GM23338 (cell line): ENCODE data around the gene ETV3. TPM values are rescaled to one million over a fixed set of nuclear protein-coding genes. Genes with fewer than 3 reads are reported as not detected.

Experiments used
- ATAC-seq: fragments of 200-7000 bp; cut with Tn5 transposase; 3 replicates; pipeline ENCODE4 v1.9.1; 2020
- DNase-seq: peaks from one replicate; pipeline ENCODE4 v3.0.0-alpha.2; 2015; ENCODE audit warnings: low spot score
- H2AFZ ChIP-seq: fragments of 200-600 bp; sonication (generic); 2 replicates; pipeline ENCODE4 v1.8.0; 2016; ENCODE audit warnings: antibody characterized with exemption, mild to moderate bottlenecking, moderate library complexity
- H3F3A ChIP-seq: fragments of 200-600 bp; sonication (generic); replicated peaks from 2 replicates; pipeline ENCODE4 v1.8.0; 2017; ENCODE audit warnings: antibody characterized with exemption, mixed run types, low read depth
- H3K27ac ChIP-seq: fragments of 200-600 bp; sonication (generic); 2 replicates; pipeline ENCODE4 v1.6.1; 2016; ENCODE audit warnings: low read depth
- H3K27me3 ChIP-seq: fragments of 200-600 bp; sonication (generic); 2 replicates; pipeline ENCODE4 v1.8.0; 2016; ENCODE audit warnings: mild to moderate bottlenecking, mixed run types, moderate library complexity; ENCODE audit not compliant: insufficient read depth
- H3K36me3 ChIP-seq: fragments of 200-600 bp; sonication (generic); 2 replicates; pipeline ENCODE4 v1.8.0; 2016; ENCODE audit warnings: mild to moderate bottlenecking; ENCODE audit not compliant: insufficient read depth
- H3K4me1 ChIP-seq: fragments of 200-600 bp; sonication (generic); 2 replicates; pipeline ENCODE4 v1.8.0; 2016; ENCODE audit warnings: mild to moderate bottlenecking, moderate library complexity; ENCODE audit not compliant: insufficient read depth
- H3K4me2 ChIP-seq: fragments of 200-600 bp; sonication (generic); 2 replicates; pipeline ENCODE4 v1.7.1; 2017; ENCODE audit warnings: mixed run types
- H3K4me3 ChIP-seq: fragments of 200-600 bp; sonication (generic); 2 replicates; pipeline ENCODE4 v1.6.1; 2016; ENCODE audit warnings: mixed run types
- H3K79me2 ChIP-seq: fragments of 200-600 bp; sonication (generic); replicated peaks from 2 replicates; pipeline ENCODE4 v1.8.0; 2017; ENCODE audit warnings: mild to moderate bottlenecking; ENCODE audit not compliant: insufficient read depth
- H3K9me2 ChIP-seq: fragments of 200-600 bp; sonication (generic); 2 replicates; pipeline ENCODE4 v1.8.0; 2017; ENCODE audit not compliant: insufficient read depth
- H4K20me1 ChIP-seq: fragments of 200-600 bp; sonication (generic); replicated peaks from 2 replicates; pipeline ENCODE4 v1.8.0; 2017; ENCODE audit warnings: mild to moderate bottlenecking; ENCODE audit not compliant: insufficient read depth
- H3K27ac Mint-ChIP-seq: 2 replicates; pipeline ENCODE4 v1.8.0; 2020; ENCODE audit warnings: inconsistent platforms, mild to moderate bottlenecking, moderate library complexity, mixed read lengths
- H3K27me3 Mint-ChIP-seq: 3 replicates; pipeline ENCODE4 v1.8.0; 2022; ENCODE audit warnings: low read depth, mild to moderate bottlenecking, moderate library complexity, mixed read lengths, inconsistent platforms; ENCODE audit not compliant: insufficient read depth, poor library complexity
- H3K36me3 Mint-ChIP-seq: 3 replicates; pipeline ENCODE4 v1.8.0; 2021; ENCODE audit warnings: low read depth, mild to moderate bottlenecking, inconsistent platforms, moderate library complexity, mixed read lengths
- H3K4me1 Mint-ChIP-seq: 3 replicates; pipeline ENCODE4 v1.8.0; 2020; ENCODE audit warnings: mild to moderate bottlenecking, inconsistent platforms, mixed read lengths
- H3K4me3 Mint-ChIP-seq: 3 replicates; pipeline ENCODE4 v1.8.0; 2021; ENCODE audit warnings: moderate library complexity, mild to moderate bottlenecking, inconsistent platforms, mixed read lengths
- H3K9me3 Mint-ChIP-seq: 3 replicates; pipeline ENCODE4 v1.8.0; 2020; ENCODE audit warnings: moderate library complexity, mild to moderate bottlenecking, inconsistent platforms, mixed read lengths
- CREB1 ChIP-seq: fragments of 250-450 bp; sonication (Bioruptor Pico); IDR thresholded peaks from 2 replicates; pipeline ENCODE4 v1.5.0; 2020; ENCODE audit warnings: low read depth, mild to moderate bottlenecking, moderate library complexity
- ETS1 ChIP-seq: IDR thresholded peaks from 2 replicates; pipeline ENCODE4 v1.6.1; 2016; ENCODE audit warnings: antibody characterized with exemption
- EZH2 ChIP-seq: fragments of 200-600 bp; sonication (generic); IDR thresholded peaks from one replicate; pipeline ENCODE4 v1.8.0; 2017; ENCODE audit warnings: antibody characterized with exemption, mild to moderate bottlenecking, low read depth; ENCODE audit not compliant: unreplicated experiment
- EZH2phosphoT487 ChIP-seq: fragments of 200-600 bp; sonication (generic); IDR thresholded peaks from one replicate; pipeline ENCODE4 v1.8.1; 2018; ENCODE audit warnings: antibody characterized with exemption; ENCODE audit not compliant: unreplicated experiment
- JUNB ChIP-seq: IDR thresholded peaks from one replicate; pipeline ENCODE4 v1.6.1; 2016; ENCODE audit warnings: antibody characterized with exemption; ENCODE audit not compliant: unreplicated experiment
- NANOG ChIP-seq: IDR thresholded peaks from 2 replicates; pipeline ENCODE4 v1.6.1; 2016; ENCODE audit warnings: antibody characterized with exemption, borderline replicate concordance
- POLR2AphosphoS5 ChIP-seq: IDR thresholded peaks from 2 replicates; pipeline ENCODE4 v1.6.1; 2016; ENCODE audit warnings: antibody characterized with exemption, low read depth
- STAT1 ChIP-seq: IDR thresholded peaks from one replicate; pipeline ENCODE4 v1.6.1; 2016; ENCODE audit warnings: antibody characterized with exemption; ENCODE audit not compliant: unreplicated experiment
- ZNF114 ChIP-seq: fragments of 250-450 bp; sonication (Bioruptor Pico); IDR thresholded peaks from 2 replicates; pipeline ENCODE4 v1.5.0; 2020; ENCODE audit warnings: mild to moderate bottlenecking, moderate library complexity
- polyA plus RNA-seq: library from polyadenylated mRNA; unstranded; fragments of >200 nt; fragmentation: Nextera tagmentation; extraction: Ambion mirVana; gene quantifications from 2 replicates; pipeline ENCODE4 v1.2.1, GENCODE V29; 2016
- total RNA-seq: library from RNA; depleted of rRNA; stranded (reverse); fragments of >200 nt; shearing (Covaris generic); gene quantifications from 2 replicates; pipeline ENCODE4 v1.2.3, GENCODE V29; 2014
- TF ChIP-seq, protein P1 (sequence below): IDR thresholded peaks from one replicate; pipeline ENCODE4 v1.6.1; 2018; ENCODE audit warnings: antibody characterized with exemption; ENCODE audit not compliant: unreplicated experiment
- TF ChIP-seq, protein P2 (sequence below): fragments of 250-450 bp; sonication (Bioruptor Pico); IDR thresholded peaks from 2 replicates; pipeline ENCODE4 v1.5.0; 2020; ENCODE audit warnings: mild to moderate bottlenecking, moderate library complexity

The ETV3 gene
- total and polyA plus RNA-seq, 2 experiments from 2014 or later = 8.1 to 19.6 TPM

DNA sequence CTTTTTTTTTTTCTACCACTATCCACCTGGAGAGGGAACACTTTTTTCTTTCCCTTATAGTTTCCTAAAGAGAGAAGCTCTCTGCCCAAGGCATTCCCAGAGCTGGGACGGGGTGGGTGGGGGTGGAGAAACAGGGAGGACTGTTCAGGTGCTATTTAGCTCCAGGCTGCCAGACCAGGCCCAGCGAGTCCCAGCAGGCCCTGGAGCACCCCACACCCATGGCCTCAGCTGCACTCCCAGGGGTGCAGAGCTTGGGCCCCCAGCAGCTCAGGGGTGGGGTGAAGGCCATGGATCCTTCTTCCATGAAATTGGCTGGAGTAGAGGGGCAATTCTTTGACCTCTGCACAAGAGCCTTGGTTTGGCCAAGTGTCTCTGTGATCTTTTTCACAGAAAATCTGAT lies 42.6 kb downstream of the ETV3 start (continued):
- TF ChIP-seq CREB1 (no peak), NANOG (no peak), JUNB (no peak), EZH2phosphoT487 (no peak), EZH2 (no peak), STAT1 (no peak)

GRCh38 chr1:157095091-157095490 lies 43.1 kb downstream of the ETV3 start:
- no peaks in the 10 kb centered on the region; the same call in 2 of the 3 replicates for H3K36me3 Mint-ChIP-seq

More at GRCh38 chr1:157095091-157095490, 43.1 kb downstream of the ETV3 start:
- peaks cover 13% of the 10 kb centered on the region for H3K4me1 Mint-ChIP-seq
- Histone ChIP-seq H3K27ac (no peak overlapping the region), H3K27me3 (no peaks in the 10 kb centered on the region), H3K4me2 (no peak overlapping the region), H3F3A (no peaks in the 10 kb centered on the region), H3K4me3 (no peak overlapping the region), H3K79me2 (no peaks in the 10 kb centered on the region), H3K36me3 (no peaks in the 10 kb centered on the region), H2AFZ (no peak overlapping the region), H4K20me1 (no peaks in the 10 kb centered on the region), H3K4me1 (peaks cover 12% of the 10 kb centered on the region; the same call in 1 of the 2 replicates), H3K9me2 (no peaks in the 10 kb centered on the region)
- H3K4me3 Mint-ChIP-seq = no peak overlapping the region
- H3K27ac Mint-ChIP-seq = no peak overlapping the region
- H3K9me3 Mint-ChIP-seq = no peaks in the 10 kb centered on the region
- peaks cover 20% of the 10 kb centered on the region for H3K27me3 Mint-ChIP-seq
- no peak for DNase-seq
- no peak for TF ChIP-seq POLR2AphosphoS5
- no peak for TF ChIP-seq CREB1
- no peak for TF ChIP-seq ETS1
- TF ChIP-seq, protein P1, sequence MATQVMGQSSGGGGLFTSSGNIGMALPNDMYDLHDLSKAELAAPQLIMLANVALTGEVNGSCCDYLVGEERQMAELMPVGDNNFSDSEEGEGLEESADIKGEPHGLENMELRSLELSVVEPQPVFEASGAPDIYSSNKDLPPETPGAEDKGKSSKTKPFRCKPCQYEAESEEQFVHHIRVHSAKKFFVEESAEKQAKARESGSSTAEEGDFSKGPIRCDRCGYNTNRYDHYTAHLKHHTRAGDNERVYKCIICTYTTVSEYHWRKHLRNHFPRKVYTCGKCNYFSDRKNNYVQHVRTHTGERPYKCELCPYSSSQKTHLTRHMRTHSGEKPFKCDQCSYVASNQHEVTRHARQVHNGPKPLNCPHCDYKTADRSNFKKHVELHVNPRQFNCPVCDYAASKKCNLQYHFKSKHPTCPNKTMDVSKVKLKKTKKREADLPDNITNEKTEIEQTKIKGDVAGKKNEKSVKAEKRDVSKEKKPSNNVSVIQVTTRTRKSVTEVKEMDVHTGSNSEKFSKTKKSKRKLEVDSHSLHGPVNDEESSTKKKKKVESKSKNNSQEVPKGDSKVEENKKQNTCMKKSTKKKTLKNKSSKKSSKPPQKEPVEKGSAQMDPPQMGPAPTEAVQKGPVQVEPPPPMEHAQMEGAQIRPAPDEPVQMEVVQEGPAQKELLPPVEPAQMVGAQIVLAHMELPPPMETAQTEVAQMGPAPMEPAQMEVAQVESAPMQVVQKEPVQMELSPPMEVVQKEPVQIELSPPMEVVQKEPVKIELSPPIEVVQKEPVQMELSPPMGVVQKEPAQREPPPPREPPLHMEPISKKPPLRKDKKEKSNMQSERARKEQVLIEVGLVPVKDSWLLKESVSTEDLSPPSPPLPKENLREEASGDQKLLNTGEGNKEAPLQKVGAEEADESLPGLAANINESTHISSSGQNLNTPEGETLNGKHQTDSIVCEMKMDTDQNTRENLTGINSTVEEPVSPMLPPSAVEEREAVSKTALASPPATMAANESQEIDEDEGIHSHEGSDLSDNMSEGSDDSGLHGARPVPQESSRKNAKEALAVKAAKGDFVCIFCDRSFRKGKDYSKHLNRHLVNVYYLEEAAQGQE = no peak
- TF ChIP-seq, protein P2, sequence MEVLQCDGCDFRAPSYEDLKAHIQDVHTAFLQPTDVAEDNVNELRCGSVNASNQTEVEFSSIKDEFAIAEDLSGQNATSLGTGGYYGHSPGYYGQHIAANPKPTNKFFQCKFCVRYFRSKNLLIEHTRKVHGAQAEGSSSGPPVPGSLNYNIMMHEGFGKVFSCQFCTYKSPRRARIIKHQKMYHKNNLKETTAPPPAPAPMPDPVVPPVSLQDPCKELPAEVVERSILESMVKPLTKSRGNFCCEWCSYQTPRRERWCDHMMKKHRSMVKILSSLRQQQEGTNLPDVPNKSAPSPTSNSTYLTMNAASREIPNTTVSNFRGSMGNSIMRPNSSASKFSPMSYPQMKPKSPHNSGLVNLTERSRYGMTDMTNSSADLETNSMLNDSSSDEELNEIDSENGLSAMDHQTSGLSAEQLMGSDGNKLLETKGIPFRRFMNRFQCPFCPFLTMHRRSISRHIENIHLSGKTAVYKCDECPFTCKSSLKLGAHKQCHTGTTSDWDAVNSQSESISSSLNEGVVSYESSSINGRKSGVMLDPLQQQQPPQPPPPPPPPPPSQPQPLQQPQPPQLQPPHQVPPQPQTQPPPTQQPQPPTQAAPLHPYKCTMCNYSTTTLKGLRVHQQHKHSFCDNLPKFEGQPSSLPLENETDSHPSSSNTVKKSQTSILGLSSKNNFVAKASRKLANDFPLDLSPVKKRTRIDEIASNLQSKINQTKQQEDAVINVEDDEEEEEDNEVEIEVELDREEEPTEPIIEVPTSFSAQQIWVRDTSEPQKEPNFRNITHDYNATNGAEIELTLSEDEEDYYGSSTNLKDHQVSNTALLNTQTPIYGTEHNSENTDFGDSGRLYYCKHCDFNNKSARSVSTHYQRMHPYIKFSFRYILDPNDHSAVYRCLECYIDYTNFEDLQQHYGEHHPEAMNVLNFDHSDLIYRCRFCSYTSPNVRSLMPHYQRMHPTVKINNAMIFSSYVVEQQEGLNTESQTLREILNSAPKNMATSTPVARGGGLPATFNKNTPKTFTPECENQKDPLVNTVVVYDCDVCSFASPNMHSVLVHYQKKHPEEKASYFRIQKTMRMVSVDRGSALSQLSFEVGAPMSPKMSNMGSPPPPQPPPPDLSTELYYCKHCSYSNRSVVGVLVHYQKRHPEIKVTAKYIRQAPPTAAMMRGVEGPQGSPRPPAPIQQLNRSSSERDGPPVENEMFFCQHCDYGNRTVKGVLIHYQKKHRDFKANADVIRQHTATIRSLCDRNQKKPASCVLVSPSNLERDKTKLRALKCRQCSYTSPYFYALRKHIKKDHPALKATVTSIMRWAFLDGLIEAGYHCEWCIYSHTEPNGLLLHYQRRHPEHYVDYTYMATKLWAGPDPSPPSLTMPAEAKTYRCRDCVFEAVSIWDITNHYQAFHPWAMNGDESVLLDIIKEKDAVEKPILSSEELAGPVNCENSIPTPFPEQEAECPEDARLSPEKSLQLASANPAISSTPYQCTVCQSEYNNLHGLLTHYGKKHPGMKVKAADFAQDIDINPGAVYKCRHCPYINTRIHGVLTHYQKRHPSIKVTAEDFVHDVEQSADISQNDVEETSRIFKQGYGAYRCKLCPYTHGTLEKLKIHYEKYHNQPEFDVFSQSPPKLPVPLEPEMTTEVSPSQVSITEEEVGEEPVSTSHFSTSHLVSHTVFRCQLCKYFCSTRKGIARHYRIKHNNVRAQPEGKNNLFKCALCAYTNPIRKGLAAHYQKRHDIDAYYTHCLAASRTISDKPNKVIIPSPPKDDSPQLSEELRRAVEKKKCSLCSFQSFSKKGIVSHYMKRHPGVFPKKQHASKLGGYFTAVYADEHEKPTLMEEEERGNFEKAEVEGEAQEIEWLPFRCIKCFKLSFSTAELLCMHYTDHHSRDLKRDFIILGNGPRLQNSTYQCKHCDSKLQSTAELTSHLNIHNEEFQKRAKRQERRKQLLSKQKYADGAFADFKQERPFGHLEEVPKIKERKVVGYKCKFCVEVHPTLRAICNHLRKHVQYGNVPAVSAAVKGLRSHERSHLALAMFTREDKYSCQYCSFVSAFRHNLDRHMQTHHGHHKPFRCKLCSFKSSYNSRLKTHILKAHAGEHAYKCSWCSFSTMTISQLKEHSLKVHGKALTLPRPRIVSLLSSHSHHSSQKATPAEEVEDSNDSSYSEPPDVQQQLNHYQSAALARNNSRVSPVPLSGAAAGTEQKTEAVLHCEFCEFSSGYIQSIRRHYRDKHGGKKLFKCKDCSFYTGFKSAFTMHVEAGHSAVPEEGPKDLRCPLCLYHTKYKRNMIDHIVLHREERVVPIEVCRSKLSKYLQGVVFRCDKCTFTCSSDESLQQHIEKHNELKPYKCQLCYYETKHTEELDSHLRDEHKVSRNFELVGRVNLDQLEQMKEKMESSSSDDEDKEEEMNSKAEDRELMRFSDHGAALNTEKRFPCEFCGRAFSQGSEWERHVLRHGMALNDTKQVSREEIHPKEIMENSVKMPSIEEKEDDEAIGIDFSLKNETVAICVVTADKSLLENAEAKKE (CRISPR knock-in tag) = no peak
- no peak for TF ChIP-seq ZNF114
- ATAC-seq = no peak
